Measurements from ENCODE around the gene RAB36. TPM values are rescaled to one million over a fixed set of nuclear protein-coding genes. Genes with fewer than 3 reads are reported as not detected.
A peak's percentile ranks its signal among the peaks of the same experiment; 100 is the strongest.

The RAB36 gene
- total and polyA plus RNA-seq, 4 donors, result 1.0 to 3.2 (median 2.0) TPM

DNA sequence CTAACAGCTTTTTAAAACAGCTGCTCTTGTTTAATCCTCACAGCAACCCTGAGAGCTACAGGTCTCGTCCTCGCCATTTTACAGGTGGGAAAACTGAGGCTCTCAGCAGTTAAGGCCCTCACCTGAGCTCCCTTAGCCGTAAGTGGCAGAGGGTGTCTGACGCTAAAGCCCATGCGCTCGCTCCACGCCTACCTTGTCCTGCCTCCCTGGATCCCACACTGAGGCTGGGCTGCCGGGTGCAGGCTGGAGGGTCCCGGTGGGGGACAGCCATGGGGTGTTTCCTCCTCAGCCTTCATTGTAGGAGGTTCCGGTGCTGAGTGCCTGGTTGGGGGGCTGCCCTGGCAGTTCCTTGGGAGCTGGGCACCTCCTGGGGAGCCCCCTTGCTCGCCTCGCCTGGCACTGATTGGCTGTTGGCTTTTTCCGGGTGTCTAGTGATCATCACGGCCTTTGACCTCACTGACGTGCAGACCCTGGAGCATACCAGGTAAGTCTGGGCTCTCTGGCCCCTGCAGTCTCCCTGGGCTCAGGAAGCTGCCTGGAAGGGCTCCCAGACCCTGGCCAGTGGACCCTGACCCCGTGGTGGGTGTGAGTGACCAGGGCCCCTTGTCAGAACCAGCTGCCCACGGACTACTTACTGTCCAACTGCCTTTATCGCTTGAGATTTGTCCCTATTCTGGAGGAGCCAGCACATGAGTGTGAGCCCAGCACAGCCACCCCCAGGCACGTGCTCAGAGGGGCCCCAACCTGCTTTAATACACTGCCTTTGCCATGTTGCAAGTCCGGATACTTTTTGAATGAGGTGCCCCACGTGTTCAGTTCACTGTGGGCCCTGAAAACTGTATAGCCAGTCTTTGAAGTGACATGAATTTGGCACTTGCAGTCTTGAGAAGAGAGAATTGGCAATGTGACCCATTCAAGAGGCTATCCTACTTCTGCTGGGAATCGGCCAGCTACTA is 12.6 kb downstream of the RAB36 start:
- H3K27ac ChIP-seq (ENCODE audit: low read depth in 1 of 2, low read length in 2 of 2), result no peak overlapping the region
- intact Hi-C loops (cut with DNase I), result no loop called here
- WGBS, 2 donors, result 87 to 89% methylated on average over 22 of the region's 22 CpGs
- no peaks in the 10 kb centered on the region for H3K36me3 ChIP-seq (ENCODE audit: control insufficient read depth in 1 of 2, insufficient read depth in 2 of 2, low read length in 1 of 2)
- H3K4me1 ChIP-seq (ENCODE audit: control insufficient read depth in 1 of 2, insufficient read depth in 2 of 2, low read length in 2 of 2), result no peaks in the 10 kb centered on the region
- no peaks in the 10 kb centered on the region for H3K27me3 ChIP-seq (ENCODE audit: control insufficient read depth in 1 of 2, insufficient read depth in 2 of 2, low read length in 1 of 2)
- DNase-seq (no peak), ATAC-seq (ENCODE audit: low FRiP score) (no peak)
- H3K4me3 ChIP-seq (ENCODE audit: low read length in 2 of 2), result no peak overlapping the region
- H3K9me3 ChIP-seq (ENCODE audit: control insufficient read depth, low read length), result no peaks in the 10 kb centered on the region

GRCh38 chr22:23158516-23159290 is 13.4 kb downstream of the RAB36 start:
- Histone ChIP-seq H3K27ac (ENCODE audit: low read depth in 1 of 2, low read length in 2 of 2) (no peak overlapping the region), H3K36me3 (ENCODE audit: control insufficient read depth in 1 of 2, insufficient read depth in 2 of 2, low read length in 1 of 2) (no peaks in the 10 kb centered on the region), H3K27me3 (ENCODE audit: control insufficient read depth in 1 of 2, insufficient read depth in 2 of 2, low read length in 1 of 2) (no peaks in the 10 kb centered on the region), H3K4me1 (ENCODE audit: control insufficient read depth in 1 of 2, insufficient read depth in 2 of 2, low read length in 2 of 2) (no peaks in the 10 kb centered on the region), H3K9me3 (ENCODE audit: control insufficient read depth, low read length) (no peaks in the 10 kb centered on the region), H3K4me3 (ENCODE audit: low read length in 2 of 2) (no peak overlapping the region)
- DNase-seq, result no peak
- 80 to 88% methylated on average over 14 of the region's 14 CpGs for WGBS, 2 donors
- ATAC-seq (ENCODE audit: low FRiP score), result no peak
- intact Hi-C loops (cut with DNase I), result no loop called here

DNA sequence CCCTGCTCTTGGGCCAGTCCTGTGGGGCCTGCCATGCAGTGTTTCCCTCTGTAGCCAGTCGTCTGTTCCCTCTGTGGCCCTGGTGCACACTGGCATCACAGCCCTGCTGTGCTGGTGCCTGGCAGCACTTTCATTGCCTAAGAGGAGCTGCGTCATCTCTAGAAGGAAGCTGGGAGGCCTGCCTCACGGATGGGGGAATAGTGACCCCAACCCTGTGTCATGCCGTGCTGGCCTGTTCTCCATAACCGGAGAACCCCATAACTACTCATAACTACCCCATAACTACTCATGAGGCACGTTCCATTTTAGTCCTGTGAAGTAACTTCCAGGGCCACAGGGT is 14.0 kb downstream of the RAB36 start:
- Histone ChIP-seq H3K27me3 (ENCODE audit: control insufficient read depth in 1 of 2, insufficient read depth in 2 of 2, low read length in 1 of 2) (no peaks in the 10 kb centered on the region), H3K27ac (ENCODE audit: low read depth in 1 of 2, low read length in 2 of 2) (no peak overlapping the region), H3K36me3 (ENCODE audit: control insufficient read depth in 1 of 2, insufficient read depth in 2 of 2, low read length in 1 of 2) (no peaks in the 10 kb centered on the region), H3K4me3 (ENCODE audit: low read length in 2 of 2) (no peak overlapping the region), H3K9me3 (ENCODE audit: control insufficient read depth, low read length) (no peaks in the 10 kb centered on the region), H3K4me1 (ENCODE audit: control insufficient read depth in 1 of 2, insufficient read depth in 2 of 2, low read length in 2 of 2) (no peaks in the 10 kb centered on the region)
- ATAC-seq (ENCODE audit: low FRiP score), result peak; percentile 10
- intact Hi-C loops (cut with DNase I), result no loop called here
- 90 to 93% methylated on average over 6 of the region's 6 CpGs for WGBS, 2 donors
- no peak for DNase-seq

DNA sequence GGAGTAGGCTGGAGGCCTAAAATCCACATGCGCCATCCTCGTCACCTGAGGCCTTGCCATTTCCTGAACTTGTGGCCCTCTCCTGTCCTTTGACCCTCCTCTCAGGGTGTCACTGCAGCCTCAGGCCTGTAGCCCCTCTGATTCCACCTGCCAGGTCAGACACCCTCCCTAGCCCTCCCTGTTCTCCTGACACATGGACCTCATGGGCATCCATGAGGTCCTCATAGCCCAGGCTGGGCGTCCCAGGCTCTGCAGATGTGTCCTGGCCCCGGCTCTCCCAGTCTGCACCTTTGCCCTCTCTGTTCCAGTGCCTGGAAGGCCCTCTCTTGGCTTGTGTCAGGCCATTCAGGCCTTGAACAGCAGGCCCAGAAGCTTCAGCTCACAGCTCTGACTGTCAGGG is 15.8 kb downstream of the RAB36 start:
- H3K27me3 ChIP-seq (ENCODE audit: control insufficient read depth in 1 of 2, insufficient read depth in 2 of 2, low read length in 1 of 2), result no peaks in the 10 kb centered on the region
- H3K9me3 ChIP-seq (ENCODE audit: control insufficient read depth, low read length), result no peaks in the 10 kb centered on the region
- no peak overlapping the region for H3K27ac ChIP-seq (ENCODE audit: low read depth in 1 of 2, low read length in 2 of 2)
- H3K4me1 ChIP-seq (ENCODE audit: control insufficient read depth in 1 of 2, insufficient read depth in 2 of 2, low read length in 2 of 2), result no peaks in the 10 kb centered on the region
- intact Hi-C loops (cut with DNase I), result no loop called here
- DNase-seq (no peak), ATAC-seq (ENCODE audit: low FRiP score) (no peak)
- H3K36me3 ChIP-seq (ENCODE audit: control insufficient read depth in 1 of 2, insufficient read depth in 2 of 2, low read length in 1 of 2), result no peaks in the 10 kb centered on the region
- 95 to 96% methylated on average over 4 of the region's 4 CpGs for WGBS, 2 donors
- H3K4me3 ChIP-seq (ENCODE audit: low read length in 2 of 2), result no peak overlapping the region

GRCh38 chr22:23161574-23161973 is 16.3 kb downstream of the RAB36 start:
- WGBS, 2 donors, result 83 to 84% methylated on average over 13 of the region's 13 CpGs
- no peaks in the 10 kb centered on the region for H3K27me3 ChIP-seq (ENCODE audit: control insufficient read depth in 1 of 2, insufficient read depth in 2 of 2, low read length in 1 of 2)
- H3K4me1 ChIP-seq (ENCODE audit: control insufficient read depth in 1 of 2, insufficient read depth in 2 of 2, low read length in 2 of 2), result no peaks in the 10 kb centered on the region
- intact Hi-C loops (cut with DNase I), result no loop called here
- no peak for ATAC-seq (ENCODE audit: low FRiP score)
- no peak for DNase-seq
- no peak overlapping the region for H3K4me3 ChIP-seq (ENCODE audit: low read length in 2 of 2)
- H3K27ac ChIP-seq (ENCODE audit: low read depth in 1 of 2, low read length in 2 of 2), result no peak overlapping the region
- no peaks in the 10 kb centered on the region for H3K36me3 ChIP-seq (ENCODE audit: control insufficient read depth in 1 of 2, insufficient read depth in 2 of 2, low read length in 1 of 2)
- H3K9me3 ChIP-seq (ENCODE audit: control insufficient read depth, low read length), result no peaks in the 10 kb centered on the region

- DNase-seq (no peak), ATAC-seq (ENCODE audit: low FRiP score) (peak; percentile 49)
- Histone ChIP-seq H3K36me3 (ENCODE audit: control insufficient read depth in 1 of 2, insufficient read depth in 2 of 2, low read length in 1 of 2) (no peaks in the 10 kb centered on the region), H3K27me3 (ENCODE audit: control insufficient read depth in 1 of 2, insufficient read depth in 2 of 2, low read length in 1 of 2) (no peaks in the 10 kb centered on the region), H3K4me3 (ENCODE audit: low read length in 2 of 2) (no peak overlapping the region), H3K27ac (ENCODE audit: low read depth in 1 of 2, low read length in 2 of 2) (no peak overlapping the region), H3K4me1 (ENCODE audit: control insufficient read depth in 1 of 2, insufficient read depth in 2 of 2, low read length in 2 of 2) (no peaks in the 10 kb centered on the region), H3K9me3 (ENCODE audit: control insufficient read depth, low read length) (no peaks in the 10 kb centered on the region)
- WGBS, 2 donors, result 92% methylated on average over 8 of the region's 8 CpGs
- intact Hi-C loops (cut with DNase I), result no loop called here
These were observed 18.4 kb downstream of the RAB36 start for GRCh38 chr22:23163665-23164064.

DNA sequence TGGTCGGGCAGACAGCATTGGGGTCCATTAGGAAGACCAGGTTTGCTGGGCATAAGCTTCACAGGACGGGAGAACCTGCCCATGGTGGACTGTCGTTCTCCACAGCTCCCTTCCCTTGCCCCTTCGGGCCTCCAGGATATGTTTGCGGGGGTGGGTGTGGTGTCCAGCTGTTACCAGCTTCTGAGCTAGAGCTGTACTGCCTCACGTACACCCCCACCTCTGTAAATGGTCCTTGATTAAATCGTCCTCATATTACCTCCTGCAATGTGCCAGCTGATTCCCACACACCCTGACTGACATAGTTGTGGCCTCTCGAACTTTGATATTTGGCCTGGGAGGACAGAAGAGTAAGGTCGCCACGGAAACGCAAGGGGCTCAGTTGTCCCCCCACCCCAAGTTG is 18.8 kb downstream of the RAB36 start:
- H3K27ac ChIP-seq (ENCODE audit: low read depth in 1 of 2, low read length in 2 of 2), result no peak overlapping the region
- H3K9me3 ChIP-seq (ENCODE audit: control insufficient read depth, low read length), result no peaks in the 10 kb centered on the region
- H3K4me3 ChIP-seq (ENCODE audit: low read length in 2 of 2), result no peak overlapping the region
- H3K36me3 ChIP-seq (ENCODE audit: control insufficient read depth in 1 of 2, insufficient read depth in 2 of 2, low read length in 1 of 2), result no peaks in the 10 kb centered on the region
- DNase-seq (no peak), ATAC-seq (ENCODE audit: low FRiP score) (no peak)
- H3K4me1 ChIP-seq (ENCODE audit: control insufficient read depth in 1 of 2, insufficient read depth in 2 of 2, low read length in 2 of 2), result no peaks in the 10 kb centered on the region
- intact Hi-C loops (cut with DNase I), result no loop called here
- 88 to 91% methylated on average over 11 of the region's 11 CpGs for WGBS, 2 donors
- no peaks in the 10 kb centered on the region for H3K27me3 ChIP-seq (ENCODE audit: control insufficient read depth in 1 of 2, insufficient read depth in 2 of 2, low read length in 1 of 2)

DNA sequence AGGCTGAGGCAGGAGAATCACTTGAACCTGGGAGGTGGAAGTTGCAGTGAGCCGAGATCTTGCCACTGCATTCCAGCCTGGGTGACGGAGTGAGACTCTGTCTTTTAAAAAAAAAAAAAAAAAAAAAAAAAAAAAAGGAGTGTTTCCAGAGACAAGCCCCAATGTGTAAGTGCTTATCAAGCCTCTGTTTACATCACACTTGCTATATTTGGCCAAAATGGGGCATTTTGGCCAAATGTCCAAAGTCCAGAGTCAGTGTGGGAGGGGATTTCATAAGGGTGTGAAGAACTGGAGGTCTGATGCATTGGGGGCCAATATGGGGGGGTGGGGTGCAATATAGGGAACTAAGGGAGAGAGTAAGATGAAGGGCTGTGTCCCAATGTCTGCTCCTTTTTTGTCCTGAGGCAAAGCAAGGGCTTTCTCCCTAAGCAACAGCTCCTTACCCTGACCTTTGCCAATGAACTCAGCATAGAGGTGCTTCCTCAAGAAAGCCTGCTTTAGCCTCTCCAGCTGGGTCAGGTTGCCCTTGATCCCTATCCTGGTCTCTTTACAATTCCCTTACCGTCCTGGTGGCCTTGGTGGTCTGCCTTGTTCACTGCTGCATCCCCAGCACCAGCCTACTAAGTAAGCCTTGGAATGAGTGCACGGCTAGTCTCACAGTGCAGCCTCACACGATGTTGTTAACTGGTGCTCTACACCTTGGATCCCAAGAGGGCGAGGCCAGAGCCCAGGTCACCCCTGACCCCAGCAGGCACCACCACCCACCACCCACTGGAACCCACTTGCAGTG is 21.0 kb downstream of the RAB36 start:
- Histone ChIP-seq H3K27me3 (ENCODE audit: control insufficient read depth in 1 of 2, insufficient read depth in 2 of 2, low read length in 1 of 2) (no peaks in the 10 kb centered on the region), H3K36me3 (ENCODE audit: control insufficient read depth in 1 of 2, insufficient read depth in 2 of 2, low read length in 1 of 2) (no peaks in the 10 kb centered on the region), H3K4me3 (ENCODE audit: low read length in 2 of 2) (no peak overlapping the region), H3K4me1 (ENCODE audit: control insufficient read depth in 1 of 2, insufficient read depth in 2 of 2, low read length in 2 of 2) (no peaks in the 10 kb centered on the region), H3K27ac (ENCODE audit: low read depth in 1 of 2, low read length in 2 of 2) (no peak overlapping the region), H3K9me3 (ENCODE audit: control insufficient read depth, low read length) (no peaks in the 10 kb centered on the region)
- ATAC-seq (ENCODE audit: low FRiP score) (no peak), DNase-seq (no peak)
- 81 to 88% methylated on average over 6 of the region's 6 CpGs for WGBS, 2 donors
- intact Hi-C loops (cut with DNase I), result no loop called here

All from aorta (tissue), 5 donors.